Lung (tissue), 12 donors: Measurements from ENCODE around the gene DPY30. TPM values are rescaled to one million over a fixed set of nuclear protein-coding genes. Genes with fewer than 3 reads are reported as not detected.

Source experiments
- ATAC-seq: fragments of 200-7000 bp; cut with Tn5 transposase; one replicate; pipeline ENCODE4 v1.9.1; 2020; ENCODE audit warnings: moderate number of reproducible peaks; ENCODE audit not compliant: insufficient read depth, low FRiP score
- DNase-seq, 3 donors: peaks; one replicate each; pipeline ENCODE4 v3.0.0-alpha.2; 2013 to 2017
- H3K27ac ChIP-seq, 2 donors: one replicate each; pipeline ENCODE4 v1.5.1; 2013; ENCODE audit warnings: mild to moderate bottlenecking in 2 of 2, moderate library complexity in 2 of 2, control low read depth in 1 of 2, inconsistent platforms in 1 of 2, low read depth in 1 of 2, low read length in 1 of 2
- H3K27me3 ChIP-seq, 3 donors: one replicate each; pipeline ENCODE4 v1.5.1; 2013; ENCODE audit warnings: low read length in 2 of 3; ENCODE audit not compliant: control insufficient read depth in 3 of 3, insufficient read depth in 3 of 3
- H3K36me3 ChIP-seq, 4 donors: one replicate each; pipeline ENCODE4 v1.5.1; 2013; ENCODE audit warnings: low read length in 4 of 4, mild to moderate bottlenecking in 1 of 4, moderate library complexity in 1 of 4; ENCODE audit not compliant: control insufficient read depth in 4 of 4, insufficient read depth in 4 of 4
- H3K4me1 ChIP-seq, 5 donors: one replicate each; pipeline ENCODE4 v1.5.1; 2013; ENCODE audit warnings: low read length in 5 of 5, mild to moderate bottlenecking in 2 of 5, moderate library complexity in 1 of 5; ENCODE audit not compliant: control insufficient read depth in 5 of 5, insufficient read depth in 5 of 5
- H3K4me3 ChIP-seq: one replicate; pipeline ENCODE4 v1.5.1; 2013; ENCODE audit warnings: mild to moderate bottlenecking, control low read depth, moderate library complexity
- H3K9ac ChIP-seq, 2 donors: one replicate each; pipeline ENCODE4 v1.5.1; 2013; ENCODE audit warnings: low read length in 2 of 2, control low read depth in 1 of 2; ENCODE audit not compliant: insufficient read depth in 1 of 2
- H3K9me3 ChIP-seq, 4 donors: one replicate each; pipeline ENCODE4 v1.5.1; 2013; ENCODE audit warnings: low read length in 3 of 4, mild to moderate bottlenecking in 1 of 4, moderate library complexity in 1 of 4; ENCODE audit not compliant: control insufficient read depth in 4 of 4, insufficient read depth in 3 of 4
- CTCF ChIP-seq: IDR thresholded peaks from 2 replicates; pipeline ENCODE4 v1.5.1; 2012; ENCODE audit warnings: mild to moderate bottlenecking; ENCODE audit errors: control extremely low read depth, extremely low read depth
- WGBS, 2 donors: extraction: QIAGEN DNeasy Blood & Tissue Kit; methylation state at CpG; one replicate each; pipeline ENCODE4 v1.1.7; 2013; 5-methylcytosine and 5-hydroxymethylcytosine counted together
- polyA plus RNA-seq, 2 donors: library from polyadenylated mRNA; stranded (reverse); fragments of 200-250 nt; gene quantifications; one replicate each; pipeline ENCODE4 v1.2.1, GENCODE V29; 2013
- total RNA-seq, 2 donors: library from RNA; depleted of rRNA in 1 of 2; stranded (reverse); fragments of >200 nt in 1 of 2; gene quantifications; one replicate each; pipeline ENCODE4 v1.2.1, GENCODE V29; 2014 to 2021
- donor health status: control.
- donor health status: control.
- donor health status: Bipolar disorder and iron deficiency.
- donor health status: healthy.
- donor health status: DM: yes; HTN: yes; CAD: no.

DPY30 gene
- total and polyA plus RNA-seq, 4 donors: 53.8 to 144 (median 69.1) TPM

- Histone ChIP-seq H3K27me3 (no peaks in the 10 kb centered on the region), H3K4me1 (peaks cover 0 to 16% (median 2%) of the 10 kb centered on the region in 5 donors), H3K27ac (no peak overlapping the region), H3K9me3 (no peaks in the 10 kb centered on the region), H3K4me3 (no peak overlapping the region), H3K36me3 (peaks cover 0 to 6% (median 0%) of the 10 kb centered on the region in 4 donors), H3K9ac (no peak overlapping the region)
- no peak for TF ChIP-seq CTCF
- ATAC-seq (no peak), DNase-seq (no peak)
- 95 to 96% methylated on average over 4 of the region's 4 CpGs for WGBS, 2 donors
Observed at GRCh38 chr2:31992934-31993333, 46.7 kb downstream of the DPY30 start.

DNA sequence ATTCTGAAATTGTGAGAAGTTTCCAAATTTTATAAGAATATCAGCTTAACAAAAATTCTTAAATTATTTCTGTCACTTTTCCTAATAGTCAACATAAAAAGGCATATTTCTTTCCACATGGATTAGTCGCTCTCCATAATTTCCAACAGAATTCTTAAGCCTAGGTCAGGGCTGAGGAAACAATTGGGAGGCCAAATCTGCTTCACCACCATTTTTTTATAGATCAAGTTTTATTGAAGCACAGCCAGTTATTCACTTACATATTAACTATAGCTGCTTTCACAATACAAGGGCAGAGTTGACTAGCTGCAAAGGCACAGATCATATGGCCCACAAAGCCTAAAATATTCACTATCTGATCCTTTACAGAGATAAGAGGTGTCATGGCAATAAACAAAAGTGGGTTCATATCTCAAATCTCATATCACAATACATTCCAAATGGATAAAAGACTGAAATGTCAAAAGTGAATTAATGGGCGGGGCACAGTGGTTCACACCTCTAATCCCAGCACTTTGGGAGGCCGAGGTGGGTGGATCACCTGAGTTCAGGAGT, 47.5 kb downstream of the DPY30 start:
- Histone ChIP-seq H3K4me3 (no peak overlapping the region), H3K27me3 (no peaks in the 10 kb centered on the region), H3K4me1 (peaks cover 0 to 10% (median 1%) of the 10 kb centered on the region in 5 donors), H3K9ac (no peak overlapping the region), H3K9me3 (no peaks in the 10 kb centered on the region), H3K36me3 (peaks cover 0 to 6% (median 0%) of the 10 kb centered on the region in 4 donors), H3K27ac (no peak overlapping the region)
- no peak for TF ChIP-seq CTCF
- DNase-seq: no peak
- ATAC-seq: no peak
- WGBS, 2 donors: 98% methylated on average over 3 of the region's 3 CpGs

DNA sequence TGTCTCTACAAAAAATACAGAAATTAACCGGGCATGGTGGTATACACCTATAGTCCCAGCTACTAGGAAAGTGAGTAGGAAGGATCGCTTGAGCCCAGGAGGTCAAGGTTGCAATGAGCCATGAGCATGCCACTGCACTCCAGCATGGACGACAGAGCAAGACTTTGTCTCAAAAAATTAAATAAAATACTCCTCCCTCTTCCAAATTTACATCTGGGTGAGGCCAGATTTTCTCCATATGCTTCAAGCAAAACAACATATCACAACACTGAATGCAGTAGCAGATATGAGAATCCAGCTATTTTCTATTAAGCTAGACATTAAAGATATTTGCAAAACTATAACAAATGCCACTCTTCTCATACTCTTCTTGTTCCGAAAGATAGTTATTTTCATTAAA, 49.7 kb downstream of the DPY30 start:
- ATAC-seq (no peak), DNase-seq (no peak)
- peaks cover 0 to 15% (median 1%) of the 10 kb centered on the region in 5 donors for H3K4me1 ChIP-seq
- no peaks in the 10 kb centered on the region for H3K27me3 ChIP-seq
- WGBS, 2 donors: 93 to 94% methylated on average over 4 of the region's 4 CpGs
- H3K36me3 ChIP-seq: peaks cover 0 to 3% (median 0%) of the 10 kb centered on the region in 4 donors
- no peak overlapping the region for H3K4me3 ChIP-seq
- no peak overlapping the region for H3K9ac ChIP-seq
- no peaks in the 10 kb centered on the region for H3K9me3 ChIP-seq
- TF ChIP-seq CTCF: no peak
- H3K27ac ChIP-seq: no peak overlapping the region
